ENCODE measurements around the gene UBQLNL.

DNA sequence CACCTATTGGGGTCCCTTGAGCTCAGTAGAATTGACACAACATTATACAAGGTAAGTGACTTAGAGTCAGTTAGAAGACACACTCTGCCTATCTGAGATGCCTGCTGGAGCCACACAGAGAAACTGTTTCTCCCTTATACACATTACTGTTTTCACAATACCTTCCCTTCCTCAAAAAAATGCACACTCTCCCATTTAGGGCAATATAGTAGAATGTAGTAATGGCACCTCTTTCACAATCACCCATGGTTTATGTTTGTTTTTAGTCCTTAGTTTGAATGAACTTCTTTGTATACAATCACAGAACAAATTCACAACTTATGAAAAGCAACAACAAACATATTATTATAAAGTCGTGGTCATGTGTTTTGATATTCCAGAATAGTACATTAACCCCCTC is 17.5 kb upstream of the UBQLNL start:
- TF ChIP-seq, protein P1, sequence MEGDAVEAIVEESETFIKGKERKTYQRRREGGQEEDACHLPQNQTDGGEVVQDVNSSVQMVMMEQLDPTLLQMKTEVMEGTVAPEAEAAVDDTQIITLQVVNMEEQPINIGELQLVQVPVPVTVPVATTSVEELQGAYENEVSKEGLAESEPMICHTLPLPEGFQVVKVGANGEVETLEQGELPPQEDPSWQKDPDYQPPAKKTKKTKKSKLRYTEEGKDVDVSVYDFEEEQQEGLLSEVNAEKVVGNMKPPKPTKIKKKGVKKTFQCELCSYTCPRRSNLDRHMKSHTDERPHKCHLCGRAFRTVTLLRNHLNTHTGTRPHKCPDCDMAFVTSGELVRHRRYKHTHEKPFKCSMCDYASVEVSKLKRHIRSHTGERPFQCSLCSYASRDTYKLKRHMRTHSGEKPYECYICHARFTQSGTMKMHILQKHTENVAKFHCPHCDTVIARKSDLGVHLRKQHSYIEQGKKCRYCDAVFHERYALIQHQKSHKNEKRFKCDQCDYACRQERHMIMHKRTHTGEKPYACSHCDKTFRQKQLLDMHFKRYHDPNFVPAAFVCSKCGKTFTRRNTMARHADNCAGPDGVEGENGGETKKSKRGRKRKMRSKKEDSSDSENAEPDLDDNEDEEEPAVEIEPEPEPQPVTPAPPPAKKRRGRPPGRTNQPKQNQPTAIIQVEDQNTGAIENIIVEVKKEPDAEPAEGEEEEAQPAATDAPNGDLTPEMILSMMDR (IDR thresholded peaks at IDR 0.05; ENCODE audit: low read depth, low read length), result no peak
- no peak for TF ChIP-seq POLR2A (IDR thresholded peaks at IDR 0.05; ENCODE audit: extremely low read depth, insufficient read length)
- TF ChIP-seq, protein P2, sequence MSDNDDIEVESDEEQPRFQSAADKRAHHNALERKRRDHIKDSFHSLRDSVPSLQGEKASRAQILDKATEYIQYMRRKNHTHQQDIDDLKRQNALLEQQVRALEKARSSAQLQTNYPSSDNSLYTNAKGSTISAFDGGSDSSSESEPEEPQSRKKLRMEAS (IDR thresholded peaks at IDR 0.05; ENCODE audit: low read depth, low read length), result no peak
